CD4-positive, alpha-beta memory T cell (primary cell): ENCODE data around the gene ZC3H7B. TPM values are rescaled to one million over a fixed set of nuclear protein-coding genes. Genes with fewer than 3 reads are reported as not detected.
"Not testable (repeated sequence)": the region's sequence is repeated elsewhere in the genome, so short reads cannot be mapped to it uniquely, and the experiment has no call there.

Experiments
- CTCF ChIA-PET: fragments of 350-600 bp; sonication (Branson Sonifier 250); formaldehyde crosslinking; loops from one replicate; lab custom pipeline; 2021; ENCODE audit warnings: inconsistent platforms; ENCODE audit not compliant: partially characterized antibody; lab: Charles Lee
- POLR2A ChIA-PET: fragments of 350-600 bp; sonication (Branson Sonifier 250); formaldehyde crosslinking; loops from one replicate; lab custom pipeline; 2021; ENCODE audit not compliant: partially characterized antibody; lab: Charles Lee
- DNase-seq, 5 donors: peaks; one replicate each; pipeline versions ENCODE4 v3.0.0 to v3.0.0-alpha.2; 2020 to 2022; ENCODE audit warnings: mixed read lengths in 1 of 5
- H3K27ac ChIP-seq: one replicate; pipeline ENCODE4 v1.7.0; 2013; ENCODE audit warnings: low read depth, low read length
- H3K27me3 ChIP-seq: 2 replicates; pipeline ENCODE4 v1.7.0; 2013; ENCODE audit warnings: mild to moderate bottlenecking, low read length, moderate library complexity; ENCODE audit not compliant: insufficient read depth
- H3K36me3 ChIP-seq: 2 replicates; pipeline ENCODE4 v1.7.0; 2013; ENCODE audit warnings: mild to moderate bottlenecking, low read length, moderate library complexity; ENCODE audit not compliant: insufficient read depth
- H3K4me1 ChIP-seq: 2 replicates; pipeline ENCODE4 v1.7.0; 2013; ENCODE audit warnings: mild to moderate bottlenecking, low read length, moderate library complexity; ENCODE audit not compliant: insufficient read depth
- H3K4me3 ChIP-seq, 2 donors: one replicate each; pipeline ENCODE4 v1.7.0; 2013; ENCODE audit warnings: low read length in 2 of 2, mild to moderate bottlenecking in 1 of 2
- H3K9me3 ChIP-seq, 2 donors: one replicate each; pipeline ENCODE4 v1.7.0; 2013; ENCODE audit warnings: low read length in 2 of 2, control low read depth in 1 of 2; ENCODE audit not compliant: control insufficient read depth in 1 of 2
- H3K27ac Mint-ChIP-seq, 7 donors: one replicate each; pipeline ENCODE4 v1.8.0; 2020 to 2021; ENCODE audit warnings: mixed read lengths in 7 of 7, mild to moderate bottlenecking in 6 of 7, inconsistent platforms in 3 of 7, moderate library complexity in 3 of 7
- H3K27me3 Mint-ChIP-seq, 2 donors: one replicate each; pipeline ENCODE4 v1.8.0; 2020 to 2021; ENCODE audit warnings: mixed read lengths in 2 of 2
- H3K36me3 Mint-ChIP-seq, 2 donors: one replicate each; pipeline ENCODE4 v1.8.0; 2020 to 2021; ENCODE audit warnings: mixed read lengths in 2 of 2, inconsistent platforms in 1 of 2, mild to moderate bottlenecking in 1 of 2
- H3K4me1 Mint-ChIP-seq, 4 donors: one replicate each; pipeline ENCODE4 v1.8.0; 2020 to 2021; ENCODE audit warnings: mixed read lengths in 4 of 4, mild to moderate bottlenecking in 1 of 4
- H3K4me3 Mint-ChIP-seq, 8 donors: one replicate each; pipeline ENCODE4 v1.8.0; 2020 to 2021; ENCODE audit warnings: mixed read lengths in 8 of 8, mild to moderate bottlenecking in 7 of 8, moderate library complexity in 6 of 8, inconsistent platforms in 3 of 8
- H3K9me3 Mint-ChIP-seq, 8 donors: one replicate each; pipeline ENCODE4 v1.8.0; 2020 to 2021; ENCODE audit warnings: mixed read lengths in 8 of 8, mild to moderate bottlenecking in 5 of 8, inconsistent platforms in 3 of 8, moderate library complexity in 1 of 8
- intact Hi-C: fragments of 100-400 bp; cut with micrococcal nuclease; formaldehyde crosslinking; loops from one replicate; pipeline ENCODE4 v1.15.1; 2023
- polyA plus RNA-seq, 2 donors: library from polyadenylated mRNA; unstranded; fragments of 300-500 nt; fragmentation: Illumina TruSeq; gene quantifications; one replicate each; pipeline ENCODE4 v1.2.3, GENCODE V29; 2021
- total RNA-seq, 2 experiments: library from RNA; stranded (reverse); gene quantifications; one replicate each; pipeline ENCODE4 v1.2.3, GENCODE V29; 2021

The ZC3H7B gene
- total and polyA plus RNA-seq, 4 experiments from 2014 or later: 0.20 to 40.3 (median 20.5) TPM

DNA sequence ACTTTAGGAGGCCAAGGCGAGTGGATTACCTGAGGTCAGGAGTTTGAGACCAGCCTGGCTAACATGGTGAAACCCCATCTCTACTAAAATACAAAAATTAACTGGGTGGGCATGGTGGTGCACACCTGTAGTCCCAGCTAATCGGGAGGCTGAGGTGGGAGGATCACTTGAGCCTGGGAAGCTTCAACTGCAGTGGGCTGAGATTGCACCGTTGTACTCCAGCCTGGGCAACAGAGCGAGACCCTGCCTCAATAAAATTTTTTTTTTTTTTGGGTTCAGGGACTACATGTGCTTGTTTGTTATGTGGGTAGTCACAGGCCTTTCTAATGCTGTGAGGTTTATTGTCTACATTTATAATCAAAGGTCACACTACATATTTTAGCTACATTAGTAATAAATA lies 41.6 kb upstream of the ZC3H7B start:
- not testable (repeated sequence) for H3K27me3 Mint-ChIP-seq, H3K4me3 Mint-ChIP-seq

DNA sequence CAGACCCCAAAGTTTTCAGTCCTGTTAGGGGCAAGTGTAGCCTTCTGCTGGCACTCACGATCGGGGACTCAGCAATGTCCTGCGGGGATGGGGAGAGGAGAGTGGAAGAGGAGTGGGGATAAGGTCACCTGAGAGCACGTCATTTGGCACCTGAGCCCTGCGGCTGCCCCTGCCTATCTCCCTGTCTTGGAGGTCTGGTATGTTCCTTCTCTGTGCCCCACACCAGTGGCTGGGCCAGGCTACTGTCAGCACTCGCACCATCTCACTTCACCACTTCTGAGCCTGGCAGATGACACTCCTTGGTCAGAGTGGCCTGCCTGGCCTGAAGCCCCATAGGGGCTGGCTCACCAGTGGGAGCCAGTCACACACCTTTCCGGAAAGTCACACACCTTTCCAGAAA lies 40.5 kb upstream of the ZC3H7B start:
- H3K9me3 ChIP-seq: no peaks in the 10 kb centered on the region
- peaks cover 80% of the 10 kb centered on the region for H3K36me3 ChIP-seq
- peaks cover 34 to 77% of the 10 kb centered on the region in 2 donors for H3K36me3 Mint-ChIP-seq
- H3K27ac Mint-ChIP-seq: no peak overlapping the region
- POLR2A ChIA-PET: no interaction called here
- DNase-seq: no peak
- CTCF ChIA-PET: no interaction called here
- no peaks in the 10 kb centered on the region for H3K27me3 ChIP-seq
- H3K4me1 ChIP-seq: no peaks in the 10 kb centered on the region
- H3K4me3 ChIP-seq: no peak overlapping the region
- H3K4me3 Mint-ChIP-seq: no peak overlapping the region
- no peak overlapping the region for H3K27ac ChIP-seq
- no peaks in the 10 kb centered on the region for H3K27me3 Mint-ChIP-seq
- intact Hi-C loops: no loop called here
- peaks cover 0 to 2% (median 0%) of the 10 kb centered on the region in 4 donors for H3K4me1 Mint-ChIP-seq
- no peaks in the 10 kb centered on the region for H3K9me3 Mint-ChIP-seq

More for the DNA sequence above, 41.6 kb upstream of the ZC3H7B start:
- H3K27me3 ChIP-seq, H3K9me3 ChIP-seq, CTCF ChIA-PET, intact Hi-C loops, H3K27ac Mint-ChIP-seq, H3K9me3 Mint-ChIP-seq, DNase-seq, H3K4me1 ChIP-seq, H3K4me3 ChIP-seq, H3K27ac ChIP-seq, H3K4me1 Mint-ChIP-seq: not testable (repeated sequence)
- H3K36me3 Mint-ChIP-seq: peaks cover 29 to 81% of the 10 kb centered on the region in 2 donors
- POLR2A ChIA-PET: interaction anchor here (0.7 kb wide), 1 partner anchor 22 kb away, joined by 4 read pairs; no protein-coding TSS in a partner anchor
- peaks cover 77% of the 10 kb centered on the region for H3K36me3 ChIP-seq

DNA sequence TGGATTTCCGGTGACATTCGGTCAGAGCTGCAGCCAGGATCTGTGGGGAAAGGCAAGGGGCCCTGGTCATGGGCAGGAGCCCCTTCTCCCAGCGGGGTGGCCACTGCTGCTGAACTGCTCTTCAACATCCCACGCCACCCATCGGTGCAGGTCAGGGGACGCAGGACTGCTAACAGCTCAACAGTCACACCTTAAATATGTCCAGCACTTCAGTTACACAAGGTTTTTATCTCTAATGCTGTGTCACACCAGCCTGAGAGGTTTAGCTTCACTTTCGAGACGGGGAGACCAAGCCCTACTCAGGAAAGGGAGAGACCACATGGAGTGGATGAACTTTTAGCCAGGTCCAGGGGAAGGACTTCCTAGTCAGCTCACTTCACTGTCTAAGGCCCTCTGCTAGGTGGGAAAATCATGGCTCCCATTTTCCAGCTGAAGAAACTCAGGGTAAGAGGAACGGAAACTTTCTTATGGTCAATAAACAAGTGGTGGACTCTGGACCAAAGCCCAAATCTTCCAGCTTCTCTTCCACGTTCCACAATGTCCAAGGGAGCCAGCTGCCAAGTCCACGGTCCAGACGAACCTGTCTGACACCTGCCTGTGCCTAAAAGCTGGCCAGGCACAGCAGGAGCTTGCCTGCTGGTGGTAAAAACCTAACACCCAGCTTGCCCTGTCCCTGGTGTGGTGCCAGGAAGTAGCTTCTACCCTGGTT lies 39.6 kb upstream of the ZC3H7B start:
- intact Hi-C loops: no loop called here
- Histone ChIP-seq H3K4me1 (no peaks in the 10 kb centered on the region), H3K27me3 (no peaks in the 10 kb centered on the region), H3K9me3 (no peaks in the 10 kb centered on the region), H3K36me3 (peaks cover 73% of the 10 kb centered on the region), H3K4me3 (no peak overlapping the region), H3K27ac (no peak overlapping the region)
- Mint-ChIP-seq H3K4me3 (no peak overlapping the region), H3K4me1 (peaks cover 0 to 4% (median 0%) of the 10 kb centered on the region in 4 donors), H3K9me3 (no peaks in the 10 kb centered on the region), H3K27ac (peak overlapping the region in 1 of 7 donors; percentile 49), H3K36me3 (peaks cover 42 to 77% of the 10 kb centered on the region in 2 donors), H3K27me3 (no peaks in the 10 kb centered on the region)
- CTCF ChIA-PET: interaction anchor here (1.0 kb wide), 1 partner anchor 9 kb away, joined by 3 read pairs; no protein-coding TSS in a partner anchor
- POLR2A ChIA-PET: interaction anchor here (1.2 kb wide), 1 partner anchor 40 kb away, joined by 3 read pairs; the partner anchor contains the start of gene ZC3H7B
- no peak for DNase-seq

DNA sequence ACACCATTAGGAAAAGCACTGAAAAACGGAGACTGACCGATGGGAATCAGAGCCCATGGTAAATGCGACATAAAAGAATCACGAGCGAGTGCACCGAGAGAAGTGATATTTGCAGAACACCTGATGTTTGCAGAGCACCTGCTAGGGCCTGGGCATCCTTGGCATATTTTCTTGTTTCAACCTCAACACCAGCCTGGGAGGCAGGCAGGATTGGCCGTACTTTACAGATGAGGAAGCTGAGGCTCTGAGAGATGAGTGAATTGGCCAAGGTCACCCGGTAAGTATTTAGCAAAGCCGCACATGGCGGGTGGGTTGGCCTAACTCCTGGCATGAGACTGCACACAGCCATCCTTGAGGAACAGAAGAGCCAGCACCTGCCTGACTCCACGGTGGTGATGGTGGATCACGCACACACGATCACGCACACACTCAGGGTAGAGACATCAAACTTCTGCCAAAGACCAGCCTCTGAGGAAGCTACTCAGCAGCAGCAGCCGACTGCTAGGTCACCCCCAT lies 39.0 kb upstream of the ZC3H7B start:
- peak overlapping the region in 2 of 7 donors; percentile 7 to 49 for H3K27ac Mint-ChIP-seq
- H3K4me3 ChIP-seq: no peak overlapping the region
- H3K36me3 Mint-ChIP-seq: peaks cover 38 to 75% of the 10 kb centered on the region in 2 donors
- no peak overlapping the region for H3K4me3 Mint-ChIP-seq
- CTCF ChIA-PET: interaction anchor here (1.0 kb wide), 1 partner anchor 8 kb away, joined by 3 read pairs; no protein-coding TSS in a partner anchor
- peaks cover 0 to 2% (median 0%) of the 10 kb centered on the region in 4 donors for H3K4me1 Mint-ChIP-seq
- H3K27ac ChIP-seq: no peak overlapping the region
- no peaks in the 10 kb centered on the region for H3K9me3 Mint-ChIP-seq
- DNase-seq: no peak
- no peaks in the 10 kb centered on the region for H3K9me3 ChIP-seq
- POLR2A ChIA-PET: interaction anchor here (1.2 kb wide), 1 partner anchor 40 kb away, joined by 3 read pairs; the partner anchor contains the start of gene ZC3H7B
- peaks cover 71% of the 10 kb centered on the region for H3K36me3 ChIP-seq
- H3K27me3 Mint-ChIP-seq: no peaks in the 10 kb centered on the region
- no peaks in the 10 kb centered on the region for H3K27me3 ChIP-seq
- no peaks in the 10 kb centered on the region for H3K4me1 ChIP-seq
- intact Hi-C loops: no loop called here

DNA sequence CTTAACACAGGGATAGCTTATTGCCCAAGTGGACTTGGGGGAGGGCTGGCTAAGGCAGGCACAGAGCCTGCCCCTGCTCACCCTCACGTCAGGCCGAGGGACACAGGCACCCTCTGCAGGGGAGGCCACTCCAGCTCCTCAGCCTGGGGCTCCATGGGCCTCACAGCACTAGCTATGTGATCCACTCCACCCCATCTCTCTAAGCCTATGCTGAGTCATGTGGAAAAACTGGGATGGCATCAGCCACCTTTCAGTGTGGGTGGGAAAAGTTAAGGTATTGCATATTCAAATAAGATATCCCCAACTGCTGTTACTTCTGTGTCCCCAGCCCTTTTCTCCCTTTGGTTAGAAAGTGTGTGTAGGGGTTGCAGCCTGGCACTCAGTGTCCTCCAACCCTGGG lies 37.6 kb upstream of the ZC3H7B start:
- ChIA-PET POLR2A (no interaction called here), CTCF (no interaction called here)
- Histone ChIP-seq H3K36me3 (peaks cover 74% of the 10 kb centered on the region), H3K9me3 (no peaks in the 10 kb centered on the region), H3K4me1 (no peaks in the 10 kb centered on the region), H3K27ac (no peak overlapping the region), H3K27me3 (no peaks in the 10 kb centered on the region), H3K4me3 (no peak overlapping the region)
- peaks cover 36 to 73% of the 10 kb centered on the region in 2 donors for H3K36me3 Mint-ChIP-seq
- intact Hi-C loops: no loop called here
- DNase-seq: no peak
- no peaks in the 10 kb centered on the region for H3K9me3 Mint-ChIP-seq
- H3K4me3 Mint-ChIP-seq: no peak overlapping the region
- peak overlapping the region in 3 of 7 donors; percentile 29 to 42 (median 31) for H3K27ac Mint-ChIP-seq
- H3K27me3 Mint-ChIP-seq: no peaks in the 10 kb centered on the region
- peaks cover 0 to 2% (median 0%) of the 10 kb centered on the region in 4 donors for H3K4me1 Mint-ChIP-seq

DNA sequence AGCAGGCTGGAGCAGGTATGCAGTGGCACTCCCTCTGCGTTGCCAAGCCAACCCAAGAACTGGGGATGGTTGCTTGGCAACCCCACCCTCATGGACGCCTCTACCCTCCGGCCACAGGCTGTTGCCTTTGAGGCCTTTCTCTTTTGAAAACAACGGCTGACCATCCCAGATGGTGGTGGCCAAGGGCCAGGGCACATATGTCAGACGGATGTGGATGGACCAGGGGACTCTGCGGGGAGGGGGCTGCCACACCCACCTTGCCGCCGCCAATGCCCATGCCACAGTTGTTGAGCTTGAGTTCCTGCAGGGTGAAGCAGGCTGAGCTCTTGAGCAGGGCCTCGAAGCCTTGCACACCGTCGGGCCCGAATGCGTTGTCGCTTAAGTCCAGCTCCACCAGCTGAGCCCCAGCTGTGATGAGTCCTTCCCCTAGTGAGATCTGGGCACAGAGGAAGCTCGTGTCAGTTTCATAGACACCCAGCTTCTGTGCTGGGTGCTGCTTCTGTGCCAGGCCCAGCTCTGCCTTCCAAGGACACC lies 36.9 kb upstream of the ZC3H7B start:
- peaks cover 32 to 74% of the 10 kb centered on the region in 2 donors for H3K36me3 Mint-ChIP-seq
- ChIA-PET CTCF (interaction anchor here (1.8 kb wide), 1 partner anchor 37 kb away, joined by 7 read pairs; the partner anchor contains the start of gene ZC3H7B), POLR2A (no interaction called here)
- no peaks in the 10 kb centered on the region for H3K27me3 Mint-ChIP-seq
- peaks cover 0 to 3% (median under 1%) of the 10 kb centered on the region in 4 donors for H3K4me1 Mint-ChIP-seq
- Histone ChIP-seq H3K27me3 (no peaks in the 10 kb centered on the region), H3K9me3 (no peaks in the 10 kb centered on the region), H3K27ac (no peak overlapping the region), H3K4me1 (no peaks in the 10 kb centered on the region), H3K36me3 (peaks cover 75% of the 10 kb centered on the region), H3K4me3 (no peak overlapping the region)
- peak overlapping the region in 2 of 7 donors; percentile 27 to 75 for H3K27ac Mint-ChIP-seq
- no peak for DNase-seq
- no peak overlapping the region for H3K4me3 Mint-ChIP-seq
- intact Hi-C loops: no loop called here
- no peaks in the 10 kb centered on the region for H3K9me3 Mint-ChIP-seq

DNA sequence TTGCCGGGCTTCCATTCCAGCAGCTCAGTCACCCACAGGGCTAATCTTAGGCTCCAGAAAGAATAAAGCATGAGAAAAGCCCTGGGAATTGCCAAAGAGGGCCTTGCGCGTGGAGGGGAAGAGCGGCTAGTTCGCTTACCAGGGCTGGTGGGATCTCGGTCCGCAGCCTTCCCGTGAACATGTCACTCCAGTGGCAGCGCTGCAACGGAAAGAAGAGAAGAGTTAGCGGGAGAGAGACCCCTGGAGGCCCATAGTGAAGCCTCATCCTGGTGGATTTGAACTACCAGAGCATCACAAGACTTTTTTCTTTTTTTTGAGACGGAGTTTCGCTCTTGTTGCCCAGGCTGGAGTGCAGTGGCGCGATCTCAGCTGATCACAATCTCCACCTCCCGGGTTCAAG lies 33.4 kb upstream of the ZC3H7B start:
- intact Hi-C loops: no loop called here
- H3K36me3 Mint-ChIP-seq: peaks cover 24 to 69% of the 10 kb centered on the region in 2 donors
- Histone ChIP-seq H3K27me3 (no peaks in the 10 kb centered on the region), H3K9me3 (no peaks in the 10 kb centered on the region), H3K4me1 (no peaks in the 10 kb centered on the region), H3K36me3 (peaks cover 62% of the 10 kb centered on the region), H3K27ac (no peak overlapping the region), H3K4me3 (no peak overlapping the region)
- CTCF ChIA-PET: interaction anchor here (0.7 kb wide), 1 partner anchor 10 kb away, joined by 3 read pairs; no protein-coding TSS in a partner anchor
- no peaks in the 10 kb centered on the region for H3K9me3 Mint-ChIP-seq
- peaks cover 0 to 3% (median 2%) of the 10 kb centered on the region in 4 donors for H3K4me1 Mint-ChIP-seq
- POLR2A ChIA-PET: no interaction called here
- no peaks in the 10 kb centered on the region for H3K27me3 Mint-ChIP-seq
- H3K4me3 Mint-ChIP-seq: no peak overlapping the region
- no peak for DNase-seq
- no peak overlapping the region for H3K27ac Mint-ChIP-seq
